GM12872 (cell line): ENCODE measurements around the gene INVS.

Experiments
- CTCF ChIP-seq: IDR thresholded peaks from 3 replicates; pipeline ENCODE4 v1.5.1; 2011; ENCODE audit warnings: low read depth, mild to moderate bottlenecking, low read length, moderate library complexity; ENCODE audit not compliant: insufficient read depth

INVS gene

GRCh38 chr9:100287186-100287585 lies 188.1 kb downstream of the INVS start:
- no peak for TF ChIP-seq CTCF

- no peak for TF ChIP-seq CTCF
These were observed 191.7 kb downstream of the INVS start for GRCh38 chr9:100290714-100291113.

- TF ChIP-seq CTCF, result no peak
These were observed 193.4 kb downstream of the INVS start for GRCh38 chr9:100292414-100292813.

- no peak for TF ChIP-seq CTCF
These were observed 195.3 kb downstream of the INVS start for GRCh38 chr9:100294341-100294740.

GRCh38 chr9:100294806-100295205 lies 195.8 kb downstream of the INVS start:
- no peak for TF ChIP-seq CTCF

GRCh38 chr9:100295240-100295639 lies 196.2 kb downstream of the INVS start:
- TF ChIP-seq CTCF, result no peak

- no peak for TF ChIP-seq CTCF
These were observed 197.4 kb downstream of the INVS start for GRCh38 chr9:100296407-100296806.

- TF ChIP-seq CTCF, result no peak
These were observed 199.3 kb downstream of the INVS start for GRCh38 chr9:100298378-100298777.
